ENCODE measurements around the gene NUP214. TPM values are rescaled to one million over a fixed set of nuclear protein-coding genes. Genes with fewer than 3 reads are reported as not detected.
"Not testable (repeated sequence)": the region's sequence is repeated elsewhere in the genome, so short reads cannot be mapped to it uniquely, and the experiment has no call there.

Gene NUP214
- total RNA-seq, 4 donors from 2014 or later = 17.4 to 45.4 (median 31.1) TPM

DNA sequence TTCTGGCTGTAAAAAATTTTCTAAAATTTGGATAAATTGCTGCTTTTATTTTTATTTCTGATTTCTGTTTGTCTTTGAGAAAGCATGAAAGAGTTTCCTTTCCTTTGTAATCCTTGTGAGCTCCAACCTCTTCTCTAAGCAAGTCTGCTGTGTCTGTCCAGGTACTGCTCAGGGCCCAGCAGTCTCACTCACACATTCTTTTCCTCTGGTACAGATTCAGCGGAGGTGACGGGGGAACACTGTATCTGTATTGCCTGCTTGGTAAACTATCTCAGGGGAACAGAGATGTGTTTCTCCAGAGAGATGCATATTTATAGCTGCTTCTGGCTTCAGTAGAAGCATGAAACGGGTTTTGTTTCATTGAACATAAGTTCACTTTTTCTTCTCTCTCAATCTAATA, 60.5 kb downstream of the NUP214 start:
- no peak overlapping the region for H3K27ac ChIP-seq
- TF ChIP-seq, protein P1, sequence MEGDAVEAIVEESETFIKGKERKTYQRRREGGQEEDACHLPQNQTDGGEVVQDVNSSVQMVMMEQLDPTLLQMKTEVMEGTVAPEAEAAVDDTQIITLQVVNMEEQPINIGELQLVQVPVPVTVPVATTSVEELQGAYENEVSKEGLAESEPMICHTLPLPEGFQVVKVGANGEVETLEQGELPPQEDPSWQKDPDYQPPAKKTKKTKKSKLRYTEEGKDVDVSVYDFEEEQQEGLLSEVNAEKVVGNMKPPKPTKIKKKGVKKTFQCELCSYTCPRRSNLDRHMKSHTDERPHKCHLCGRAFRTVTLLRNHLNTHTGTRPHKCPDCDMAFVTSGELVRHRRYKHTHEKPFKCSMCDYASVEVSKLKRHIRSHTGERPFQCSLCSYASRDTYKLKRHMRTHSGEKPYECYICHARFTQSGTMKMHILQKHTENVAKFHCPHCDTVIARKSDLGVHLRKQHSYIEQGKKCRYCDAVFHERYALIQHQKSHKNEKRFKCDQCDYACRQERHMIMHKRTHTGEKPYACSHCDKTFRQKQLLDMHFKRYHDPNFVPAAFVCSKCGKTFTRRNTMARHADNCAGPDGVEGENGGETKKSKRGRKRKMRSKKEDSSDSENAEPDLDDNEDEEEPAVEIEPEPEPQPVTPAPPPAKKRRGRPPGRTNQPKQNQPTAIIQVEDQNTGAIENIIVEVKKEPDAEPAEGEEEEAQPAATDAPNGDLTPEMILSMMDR (IDR thresholded peaks at IDR 0.05) = no peak
- TF ChIP-seq POLR2A (IDR thresholded peaks at IDR 0.05) = no peak
- 94 to 96% methylated on average over 3 of the region's 3 CpGs for WGBS, 2 donors
- no peak for DNase-seq
- peaks cover 0 to 14% (median 6%) of the 10 kb centered on the region in 3 donors for H3K4me1 ChIP-seq
- no peaks in the 10 kb centered on the region for H3K27me3 ChIP-seq
- H3K36me3 ChIP-seq = peaks cover 0 to 97% (median 0%) of the 10 kb centered on the region in 3 donors
- intact Hi-C loops (cut with DNase I) = no loop called here
- H3K4me3 ChIP-seq = no peak overlapping the region
- H3K9me3 ChIP-seq = no peaks in the 10 kb centered on the region

DNA sequence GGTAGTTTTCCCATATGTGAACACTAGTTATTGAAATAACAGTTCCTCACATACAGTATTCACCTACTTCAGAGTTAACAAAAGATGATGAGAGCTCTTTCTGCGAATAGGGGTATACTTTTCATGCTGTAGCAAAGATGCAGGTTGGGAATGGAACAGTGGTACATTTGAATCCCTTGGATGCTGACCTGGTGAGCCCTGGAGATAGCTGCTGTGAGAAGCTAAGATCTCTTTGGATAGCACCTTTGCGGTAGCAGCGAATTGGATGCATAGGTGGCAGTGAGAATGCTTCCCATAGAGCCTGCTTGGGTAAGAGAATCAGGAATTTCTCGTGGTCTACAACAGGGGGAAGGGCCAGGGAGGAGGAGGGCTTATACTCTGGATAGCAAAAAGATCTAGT, 61.2 kb downstream of the NUP214 start:
- Histone ChIP-seq H3K36me3 (peaks cover 0 to 95% (median 4%) of the 10 kb centered on the region in 3 donors), H3K27me3 (no peaks in the 10 kb centered on the region), H3K27ac (no peak overlapping the region), H3K4me3 (no peak overlapping the region), H3K4me1 (peaks cover 0 to 18% (median 8%) of the 10 kb centered on the region in 3 donors), H3K9me3 (no peaks in the 10 kb centered on the region)
- 86 to 90% methylated on average over 4 of the region's 4 CpGs for WGBS, 2 donors
- intact Hi-C loops (cut with DNase I) = no loop called here
- TF ChIP-seq, protein P1 (IDR thresholded peaks at IDR 0.05) = no peak
- no peak for TF ChIP-seq POLR2A (IDR thresholded peaks at IDR 0.05)
- no peak for DNase-seq

- DNase-seq = no peak
- H3K27me3 ChIP-seq = no peaks in the 10 kb centered on the region
- intact Hi-C loops (cut with DNase I) = no loop called here
- 83 to 90% methylated on average over 4 of the region's 4 CpGs for WGBS, 2 donors
- no peak overlapping the region for H3K27ac ChIP-seq
- H3K36me3 ChIP-seq = peaks cover 0 to 93% (median 8%) of the 10 kb centered on the region in 3 donors
- no peaks in the 10 kb centered on the region for H3K9me3 ChIP-seq
- H3K4me1 ChIP-seq = peaks cover 0 to 18% (median 8%) of the 10 kb centered on the region in 3 donors
- TF ChIP-seq, protein P1 (IDR thresholded peaks at IDR 0.05) = no peak
- TF ChIP-seq POLR2A (IDR thresholded peaks at IDR 0.05) = no peak
- H3K4me3 ChIP-seq = no peak overlapping the region
Measured at GRCh38 chr9:131187957-131188356, 62.6 kb downstream of the NUP214 start.

GRCh38 chr9:131188976-131189375, 63.6 kb downstream of the NUP214 start:
- Histone ChIP-seq H3K27ac (no peak overlapping the region), H3K27me3 (no peaks in the 10 kb centered on the region), H3K36me3 (peaks cover 0 to 87% (median 8%) of the 10 kb centered on the region in 3 donors), H3K4me1 (peaks cover 0 to 18% (median 8%) of the 10 kb centered on the region in 3 donors), H3K9me3 (no peaks in the 10 kb centered on the region), H3K4me3 (no peak overlapping the region)
- WGBS, 2 donors = 93 to 100% methylated on average over 3 of the region's 3 CpGs
- DNase-seq = no peak
- TF ChIP-seq, protein P1 (IDR thresholded peaks at IDR 0.05) = no peak
- TF ChIP-seq POLR2A (IDR thresholded peaks at IDR 0.05) = no peak
- intact Hi-C loops (cut with DNase I) = no loop called here

GRCh38 chr9:131190191-131190590, 64.8 kb downstream of the NUP214 start:
- intact Hi-C loops (cut with DNase I) = no loop called here
- 42 to 49% methylated on average over 3 of the region's 3 CpGs for WGBS, 2 donors
- H3K36me3 ChIP-seq = peaks cover 0 to 88% (median 8%) of the 10 kb centered on the region in 3 donors

GRCh38 chr9:131191032-131191431, 65.6 kb downstream of the NUP214 start:
- Histone ChIP-seq H3K27ac (peak overlapping the region in 3 of 4 donors; percentile 48 to 63 (median 62)), H3K36me3 (peaks cover 0 to 87% (median 8%) of the 10 kb centered on the region in 3 donors), H3K4me1 (peaks cover 0 to 18% (median 8%) of the 10 kb centered on the region in 3 donors)
- H3K27me3 ChIP-seq; DNase-seq; intact Hi-C loops (cut with DNase I); H3K9me3 ChIP-seq; H3K4me3 ChIP-seq: not testable (repeated sequence)
- WGBS, 2 donors = 40 to 59% methylated on average over 6 of the region's 6 CpGs

More at GRCh38 chr9:131190191-131190590, 64.8 kb downstream of the NUP214 start:
- Histone ChIP-seq H3K4me3 (no peak overlapping the region), H3K27ac (peak overlapping the region in 3 of 4 donors; percentile 48 to 63 (median 62)), H3K4me1 (peaks cover 0 to 18% (median 8%) of the 10 kb centered on the region in 3 donors), H3K27me3 (no peaks in the 10 kb centered on the region), H3K9me3 (no peaks in the 10 kb centered on the region)
- TF ChIP-seq, protein P1 (IDR thresholded peaks at IDR 0.05) = no peak
- TF ChIP-seq POLR2A (IDR thresholded peaks at IDR 0.05) = no peak
- DNase-seq = no peak
